ENCODE measurements around the gene RBMS1.

RBMS1 gene

GRCh38 chr2:160241251-160242137 is 252.1 kb downstream of the RBMS1 start:
- POLR2A ChIA-PET, result no interaction called here
- no peak for DNase-seq (ENCODE audit: low read depth, low spot score)

GRCh38 chr2:160239436-160239835 is 254.2 kb downstream of the RBMS1 start:
- no peak for TF ChIP-seq CTCF (IDR thresholded peaks at IDR 0.05; ENCODE audit: insufficient read depth, low read length, missing control alignments)
- ChIA-PET POLR2A (no interaction called here), CTCF (interaction anchor here (1.0 to 5.5 kb wide), 4 partner anchors 10 to 30 kb away, joined by 3 to 63 read pairs (median 4); no protein-coding TSS in a partner anchor)
- DNase-seq (ENCODE audit: low read depth, low spot score), result no peak
- H3K4me3 ChIP-seq (ENCODE audit: low read depth, low read length), result no peak overlapping the region

More at GRCh38 chr2:160241251-160242137, 252.1 kb downstream of the RBMS1 start:
- CTCF ChIA-PET, result interaction anchor here (1.1 to 5.5 kb wide), 7 partner anchors 9 to 754 kb away, joined by 3 to 63 read pairs (median 3); no protein-coding TSS in a partner anchor
- TF ChIP-seq CTCF (IDR thresholded peaks at IDR 0.05; ENCODE audit: insufficient read depth, low read length, missing control alignments), result no peak
- H3K4me3 ChIP-seq (ENCODE audit: low read depth, low read length), result no peak overlapping the region

DNA sequence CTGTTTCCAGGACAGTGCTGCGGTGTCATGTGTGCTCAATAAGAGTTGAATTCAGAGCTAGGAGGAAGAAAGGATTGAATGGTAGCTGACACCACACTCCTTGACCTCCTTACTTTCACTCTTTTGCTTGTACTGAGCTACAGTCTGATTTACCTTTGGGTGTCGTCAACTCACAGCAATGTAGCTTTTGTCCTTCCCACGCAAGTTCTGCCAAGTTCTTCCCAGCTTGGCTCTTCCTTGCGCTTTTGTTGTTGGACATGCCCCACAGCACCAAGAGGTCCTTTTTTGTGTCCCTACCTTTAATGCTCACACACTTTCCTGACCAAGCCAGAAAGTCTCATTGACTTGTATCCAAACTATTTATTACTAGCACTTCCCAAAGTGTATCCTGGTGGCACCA is 255.2 kb downstream of the RBMS1 start:
- no peak for TF ChIP-seq CTCF (IDR thresholded peaks at IDR 0.05; ENCODE audit: insufficient read depth, low read length, missing control alignments)
- ChIA-PET CTCF (interaction anchor here (0.5 to 5.5 kb wide), 6 partner anchors 10 to 204 kb away, joined by 3 to 63 read pairs (median 3); no protein-coding TSS in a partner anchor), POLR2A (no interaction called here)
- no peak overlapping the region for H3K4me3 ChIP-seq (ENCODE audit: low read depth, low read length)
- DNase-seq (ENCODE audit: low read depth, low spot score), result no peak

GRCh38 chr2:160232905-160233475 is 260.6 kb downstream of the RBMS1 start:
- no peak for TF ChIP-seq CTCF (IDR thresholded peaks at IDR 0.05; ENCODE audit: insufficient read depth, low read length, missing control alignments)
- CTCF ChIA-PET, result interaction anchor here (1.1 to 4.9 kb wide), 2 partner anchors 8 to 19 kb away, joined by 3 to 31 read pairs; no protein-coding TSS in a partner anchor
- no peak overlapping the region for H3K4me3 ChIP-seq (ENCODE audit: low read depth, low read length)
- POLR2A ChIA-PET, result no interaction called here
- DNase-seq (ENCODE audit: low read depth, low spot score), result no peak

- ChIA-PET POLR2A (no interaction called here), CTCF (interaction anchor here (0.9 to 4.9 kb wide), 7 partner anchors 10 to 118 kb away, joined by 3 to 31 read pairs (median 4); no protein-coding TSS in a partner anchor)
- no peak for TF ChIP-seq CTCF (IDR thresholded peaks at IDR 0.05; ENCODE audit: insufficient read depth, low read length, missing control alignments)
- no peak for DNase-seq (ENCODE audit: low read depth, low spot score)
- no peak overlapping the region for H3K4me3 ChIP-seq (ENCODE audit: low read depth, low read length)
Measured at GRCh38 chr2:160229591-160229990, 264.0 kb downstream of the RBMS1 start.

Data from AG04449 (cell line).